ENCODE measurements around the gene AP1G2. TPM values are rescaled to one million over a fixed set of nuclear protein-coding genes. Genes with fewer than 3 reads are reported as not detected.

The AP1G2 gene
- total and polyA plus RNA-seq, 2 of the 13 experiments (the other 11 are each of a cell fraction or from before 2014, with no cell fraction given), result 96.9 to 611 TPM

DNA sequence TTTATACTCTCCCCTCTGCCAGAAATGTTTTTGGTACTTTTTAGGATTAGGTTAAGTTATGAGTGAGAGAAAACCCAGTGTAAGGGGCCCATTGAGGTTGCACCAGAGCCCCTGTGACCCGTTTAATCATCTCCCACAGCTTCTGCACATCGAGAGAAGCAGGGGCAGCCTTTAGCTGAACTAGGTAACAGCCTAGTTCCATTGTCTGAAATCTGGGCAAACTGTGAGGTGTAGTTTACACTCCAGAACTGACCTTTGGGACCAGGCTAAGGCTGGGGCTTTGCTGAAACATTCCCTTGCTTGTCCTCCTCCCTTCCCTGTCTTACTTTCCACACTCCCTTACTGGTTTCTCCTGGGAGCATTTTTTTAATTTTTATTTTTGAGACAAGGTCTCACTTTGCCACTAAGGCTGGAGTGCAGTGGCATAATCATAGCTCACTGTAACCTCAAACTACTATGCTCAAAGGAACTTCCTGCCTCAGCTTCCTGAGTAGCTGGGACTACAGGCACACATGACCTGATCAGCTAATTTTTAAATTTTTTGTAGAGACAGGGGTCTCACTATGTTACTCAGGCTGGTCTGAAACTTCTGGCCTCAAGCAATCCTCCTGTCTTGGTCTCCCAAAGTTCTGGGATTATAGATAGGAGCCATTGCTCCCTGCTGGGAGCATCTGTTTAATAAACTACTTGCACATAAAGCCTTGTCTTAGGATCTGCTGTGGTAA, 42.7 kb upstream of the AP1G2 start (continued):
- TF ChIP-seq RARG (CRISPR knock-in tag; IDR thresholded peaks at IDR 0.05; ENCODE audit: low read depth), result no peak; the same call in 1 of the 2 replicates
- peak in 1 of 2 experiments; percentile 89; a peak in 2 of 4 replicates for TF ChIP-seq EP300 (IDR thresholded peaks at IDR 0.05; ENCODE audit: low read depth in 2 of 2, low read length in 2 of 2)
- TF ChIP-seq EP300 (CRISPR knock-in tag; IDR thresholded peaks at IDR 0.05; ENCODE audit: borderline replicate concordance), result no peak
- TF ChIP-seq KLF16 (CRISPR knock-in tag; IDR thresholded peaks at IDR 0.05), result no peak; a peak in 1 of 4 replicates
- peak; percentile 74; the same call in 1 of the 2 replicates for TF ChIP-seq MEIS2 (CRISPR knock-in tag; IDR thresholded peaks at IDR 0.05)
- no peak; the same call in none of the 2 replicates for TF ChIP-seq SIX4 (CRISPR knock-in tag; IDR thresholded peaks at IDR 0.05)
- peak; percentile 63 for TF ChIP-seq HNF1B (CRISPR knock-in tag; IDR thresholded peaks at IDR 0.05)
- TF ChIP-seq ZNF136 (CRISPR knock-in tag; IDR thresholded peaks at IDR 0.05; ENCODE audit: low read depth), result no peak
- TF ChIP-seq MEIS1 (CRISPR knock-in tag; IDR thresholded peaks at IDR 0.05; ENCODE audit: borderline replicate concordance), result peak; percentile 66
- TF ChIP-seq FOSL2 (CRISPR knock-in tag; IDR thresholded peaks at IDR 0.05), result peak; percentile 53
- TF ChIP-seq HOXA5 (CRISPR knock-in tag; IDR thresholded peaks at IDR 0.05), result peak; percentile 87; the same call in 1 of the 2 replicates
- TF ChIP-seq SMYD3 (CRISPR knock-in tag; IDR thresholded peaks at IDR 0.05), result 0 out of 2 replicates have a peak, but pooled peaks have one; percentile 15
- TF ChIP-seq, protein P1, sequence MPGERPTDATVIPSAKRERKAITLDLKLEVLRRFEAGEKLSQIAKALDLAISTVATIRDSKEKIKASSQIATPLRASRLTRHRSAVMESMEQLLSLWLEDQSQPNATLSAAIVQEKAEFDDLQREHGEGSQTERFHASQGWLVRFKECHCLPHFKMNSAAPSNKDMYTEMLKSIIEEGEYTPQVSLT (CRISPR knock-in tag; IDR thresholded peaks at IDR 0.05; ENCODE audit: borderline replicate concordance, low read depth), result no peak
- no peak for TF ChIP-seq ZBTB1 (CRISPR knock-in tag; IDR thresholded peaks at IDR 0.05; ENCODE audit: borderline replicate concordance)
- TF ChIP-seq ZBTB26 (CRISPR knock-in tag; IDR thresholded peaks at IDR 0.05; ENCODE audit: borderline replicate concordance), result peak; percentile 97
- peak; percentile 30; the same call in 1 of the 2 replicates for TF ChIP-seq ZNF556 (CRISPR knock-in tag; IDR thresholded peaks at IDR 0.05; ENCODE audit: borderline replicate concordance)
- no peak for TF ChIP-seq REL (CRISPR knock-in tag; conservative IDR thresholded peaks at IDR 0.05)
- TF ChIP-seq KDM6A (CRISPR knock-in tag; IDR thresholded peaks at IDR 0.05; ENCODE audit: low read depth), result peak; percentile 63
- TF ChIP-seq ISL2 (CRISPR knock-in tag; IDR thresholded peaks at IDR 0.05), result peak; percentile 55; the same call in 1 of the 2 replicates
- 0 out of 2 replicates have a peak, but pooled peaks have one; percentile 21 for TF ChIP-seq NFATC3 (CRISPR knock-in tag; IDR thresholded peaks at IDR 0.05)
- TF ChIP-seq ZSCAN22 (CRISPR knock-in tag; IDR thresholded peaks at IDR 0.05), result 0 out of 2 replicates have a peak, but pooled peaks have one; percentile 19
- peak; percentile 71; the same call in 1 of the 2 replicates for TF ChIP-seq ZNF792 (CRISPR knock-in tag; IDR thresholded peaks at IDR 0.05)
- peak; percentile 66 for TF ChIP-seq ZNF777 (CRISPR knock-in tag; IDR thresholded peaks at IDR 0.05)
- peak; percentile 24; the same call in 1 of the 2 replicates for TF ChIP-seq ZNF619 (CRISPR knock-in tag; IDR thresholded peaks at IDR 0.05)
- TF ChIP-seq ZNF563 (CRISPR knock-in tag; IDR thresholded peaks at IDR 0.05), result no peak
- TF ChIP-seq TFDP1 (CRISPR knock-in tag; IDR thresholded peaks at IDR 0.05; ENCODE audit: borderline replicate concordance), result no peak; the same call in 1 of the 2 replicates
- TF ChIP-seq SAFB2 (CRISPR knock-in tag; IDR thresholded peaks at IDR 0.05; ENCODE audit: borderline replicate concordance, low read depth), result 0 out of 2 replicates have a peak, but pooled peaks have one; percentile 12
